Measurements from ENCODE around the gene ROR1.

The ROR1 gene

GRCh38 chr1:64043976-64044375, 270.2 kb downstream of the ROR1 start:
- H2BK5ac ChIP-seq (ENCODE audit: low read depth, low read length, poor library complexity, severe bottlenecking): no peak overlapping the region
- H2BK12ac ChIP-seq (ENCODE audit: low read length in 2 of 2): peak overlapping the region in 1 of 2 experiments; percentile 71
- H3K18ac ChIP-seq (ENCODE audit: low read depth in 1 of 2, low read length in 2 of 2): peak overlapping the region in 1 of 2 experiments; percentile 46
- H3K79me1 ChIP-seq (replicated peaks; ENCODE audit: low read length, poor library complexity, severe bottlenecking): peaks cover 3% of the 10 kb centered on the region
- no peaks in the 10 kb centered on the region for H3K9me3 ChIP-seq (ENCODE audit: control insufficient read depth, low read length)
- no peak overlapping the region for H3K14ac ChIP-seq (ENCODE audit: low read length in 2 of 2)
- no peak overlapping the region for H3K4ac ChIP-seq (ENCODE audit: low read depth in 1 of 2, low read length in 2 of 2)
- H3K4me1 ChIP-seq (ENCODE audit: control insufficient read depth, insufficient read depth, low read depth, low read length): peaks cover 7% of the 10 kb centered on the region
- H3K23ac ChIP-seq (ENCODE audit: low read length in 2 of 2): no peak overlapping the region
- no peaks in the 10 kb centered on the region for H3K27me3 ChIP-seq (ENCODE audit: control insufficient read depth in 1 of 2, insufficient read depth in 1 of 2, low read length in 2 of 2)
- H3K4me3 ChIP-seq (ENCODE audit: insufficient read depth in 1 of 2, low read depth in 1 of 2, low read length in 2 of 2): no peak overlapping the region
- no peak for DNase-seq
- peak overlapping the region; percentile 74 for H3K9ac ChIP-seq (ENCODE audit: low read length)
- no peak overlapping the region for H4K91ac ChIP-seq (ENCODE audit: low read length)
- H3K4me2 ChIP-seq (ENCODE audit: low read length, poor library complexity, severe bottlenecking): no peak overlapping the region
- peak overlapping the region; percentile 61 for H2AK5ac ChIP-seq (ENCODE audit: low read length, severe bottlenecking)
- no peak overlapping the region for H4K8ac ChIP-seq (ENCODE audit: low read length)
- H3K27ac ChIP-seq (ENCODE audit: low read length, poor library complexity, severe bottlenecking): peak overlapping the region; percentile 37
- no peak overlapping the region for H2BK15ac ChIP-seq (ENCODE audit: low read depth, poor library complexity, severe bottlenecking)
- no peak overlapping the region for H2BK120ac ChIP-seq (ENCODE audit: low read depth, low read length)
- no peak overlapping the region for H2AFZ ChIP-seq (ENCODE audit: low read depth, low read length)
- no peaks in the 10 kb centered on the region for H3K36me3 ChIP-seq (ENCODE audit: control insufficient read depth in 1 of 2, insufficient read depth in 2 of 2, low read depth in 1 of 2, low read length in 2 of 2)
- WGBS: 80% methylated on average over 5 of the region's 5 CpGs

- Histone ChIP-seq H2BK12ac (ENCODE audit: low read length in 2 of 2) (no peak overlapping the region), H3K9ac (ENCODE audit: low read length) (no peak overlapping the region), H3K4me2 (ENCODE audit: low read length, poor library complexity, severe bottlenecking) (no peak overlapping the region), H2AFZ (ENCODE audit: low read depth, low read length) (no peak overlapping the region), H2AK5ac (ENCODE audit: low read length, severe bottlenecking) (peak overlapping the region; percentile 30), H3K9me3 (ENCODE audit: control insufficient read depth, low read length) (no peaks in the 10 kb centered on the region), H2BK15ac (ENCODE audit: low read depth, poor library complexity, severe bottlenecking) (no peak overlapping the region), H4K8ac (ENCODE audit: low read length) (no peak overlapping the region), H3K4me1 (ENCODE audit: control insufficient read depth, insufficient read depth, low read depth, low read length) (peaks cover 7% of the 10 kb centered on the region), H3K79me1 (replicated peaks; ENCODE audit: low read length, poor library complexity, severe bottlenecking) (peaks cover 2% of the 10 kb centered on the region), H3K23ac (ENCODE audit: low read length in 2 of 2) (no peak overlapping the region), H3K27ac (ENCODE audit: low read length, poor library complexity, severe bottlenecking) (no peak overlapping the region), H3K36me3 (ENCODE audit: control insufficient read depth in 1 of 2, insufficient read depth in 2 of 2, low read depth in 1 of 2, low read length in 2 of 2) (peaks cover 6 to 7% of the 10 kb centered on the region in 2 experiments), H2BK5ac (ENCODE audit: low read depth, low read length, poor library complexity, severe bottlenecking) (no peak overlapping the region), H4K91ac (ENCODE audit: low read length) (no peak overlapping the region), H2BK120ac (ENCODE audit: low read depth, low read length) (no peak overlapping the region), H3K4me3 (ENCODE audit: insufficient read depth in 1 of 2, low read depth in 1 of 2, low read length in 2 of 2) (no peak overlapping the region), H3K18ac (ENCODE audit: low read depth in 1 of 2, low read length in 2 of 2) (peak overlapping the region in 1 of 2 experiments; percentile 18), H3K27me3 (ENCODE audit: control insufficient read depth in 1 of 2, insufficient read depth in 1 of 2, low read length in 2 of 2) (no peaks in the 10 kb centered on the region), H3K4ac (ENCODE audit: low read depth in 1 of 2, low read length in 2 of 2) (no peak overlapping the region), H3K14ac (ENCODE audit: low read length in 2 of 2) (no peak overlapping the region)
- WGBS: 94% methylated on average over 2 of the region's 2 CpGs
- DNase-seq: no peak
Measured at GRCh38 chr1:64046243-64046642, 272.4 kb downstream of the ROR1 start.

GRCh38 chr1:64046891-64047290, 273.1 kb downstream of the ROR1 start:
- no peak overlapping the region for H2AK5ac ChIP-seq (ENCODE audit: low read length, severe bottlenecking)
- H2BK15ac ChIP-seq (ENCODE audit: low read depth, poor library complexity, severe bottlenecking): no peak overlapping the region
- no peak overlapping the region for H3K18ac ChIP-seq (ENCODE audit: low read depth in 1 of 2, low read length in 2 of 2)
- H3K9ac ChIP-seq (ENCODE audit: low read length): no peak overlapping the region
- no peak overlapping the region for H3K14ac ChIP-seq (ENCODE audit: low read length in 2 of 2)
- no peak overlapping the region for H4K8ac ChIP-seq (ENCODE audit: low read length)
- no peak overlapping the region for H3K4ac ChIP-seq (ENCODE audit: low read depth in 1 of 2, low read length in 2 of 2)
- no peak for DNase-seq
- H3K27me3 ChIP-seq (ENCODE audit: control insufficient read depth in 1 of 2, insufficient read depth in 1 of 2, low read length in 2 of 2): no peaks in the 10 kb centered on the region
- H3K23ac ChIP-seq (ENCODE audit: low read length in 2 of 2): no peak overlapping the region
- peaks cover 6 to 7% of the 10 kb centered on the region in 2 experiments for H3K36me3 ChIP-seq (ENCODE audit: control insufficient read depth in 1 of 2, insufficient read depth in 2 of 2, low read depth in 1 of 2, low read length in 2 of 2)
- H3K27ac ChIP-seq (ENCODE audit: low read length, poor library complexity, severe bottlenecking): no peak overlapping the region
- no peaks in the 10 kb centered on the region for H3K9me3 ChIP-seq (ENCODE audit: control insufficient read depth, low read length)
- H3K4me3 ChIP-seq (ENCODE audit: insufficient read depth in 1 of 2, low read depth in 1 of 2, low read length in 2 of 2): no peak overlapping the region
- peaks cover 2% of the 10 kb centered on the region for H3K79me1 ChIP-seq (replicated peaks; ENCODE audit: low read length, poor library complexity, severe bottlenecking)
- H3K4me1 ChIP-seq (ENCODE audit: control insufficient read depth, insufficient read depth, low read depth, low read length): peaks cover 7% of the 10 kb centered on the region
- H4K91ac ChIP-seq (ENCODE audit: low read length): no peak overlapping the region
- H2BK120ac ChIP-seq (ENCODE audit: low read depth, low read length): no peak overlapping the region
- no peak overlapping the region for H2BK12ac ChIP-seq (ENCODE audit: low read length in 2 of 2)
- no peak overlapping the region for H2BK5ac ChIP-seq (ENCODE audit: low read depth, low read length, poor library complexity, severe bottlenecking)
- H3K4me2 ChIP-seq (ENCODE audit: low read length, poor library complexity, severe bottlenecking): no peak overlapping the region
- H2AFZ ChIP-seq (ENCODE audit: low read depth, low read length): no peak overlapping the region

GRCh38 chr1:64047549-64047996, 273.8 kb downstream of the ROR1 start:
- Histone ChIP-seq H3K9me3 (ENCODE audit: control insufficient read depth, low read length) (no peaks in the 10 kb centered on the region), H3K36me3 (ENCODE audit: control insufficient read depth in 1 of 2, insufficient read depth in 2 of 2, low read depth in 1 of 2, low read length in 2 of 2) (peaks cover 6 to 7% of the 10 kb centered on the region in 2 experiments), H2BK5ac (ENCODE audit: low read depth, low read length, poor library complexity, severe bottlenecking) (no peak overlapping the region), H4K8ac (ENCODE audit: low read length) (no peak overlapping the region), H3K27ac (ENCODE audit: low read length, poor library complexity, severe bottlenecking) (no peak overlapping the region), H3K4me2 (ENCODE audit: low read length, poor library complexity, severe bottlenecking) (no peak overlapping the region), H3K23ac (ENCODE audit: low read length in 2 of 2) (no peak overlapping the region), H3K27me3 (ENCODE audit: control insufficient read depth in 1 of 2, insufficient read depth in 1 of 2, low read length in 2 of 2) (no peaks in the 10 kb centered on the region), H3K9ac (ENCODE audit: low read length) (no peak overlapping the region), H3K4me1 (ENCODE audit: control insufficient read depth, insufficient read depth, low read depth, low read length) (peaks cover 4% of the 10 kb centered on the region), H3K79me1 (replicated peaks; ENCODE audit: low read length, poor library complexity, severe bottlenecking) (peaks cover 2% of the 10 kb centered on the region), H2AFZ (ENCODE audit: low read depth, low read length) (no peak overlapping the region), H3K4ac (ENCODE audit: low read depth in 1 of 2, low read length in 2 of 2) (no peak overlapping the region), H3K4me3 (ENCODE audit: insufficient read depth in 1 of 2, low read depth in 1 of 2, low read length in 2 of 2) (no peak overlapping the region), H2BK12ac (ENCODE audit: low read length in 2 of 2) (no peak overlapping the region), H2BK120ac (ENCODE audit: low read depth, low read length) (no peak overlapping the region), H2AK5ac (ENCODE audit: low read length, severe bottlenecking) (no peak overlapping the region), H3K18ac (ENCODE audit: low read depth in 1 of 2, low read length in 2 of 2) (peak overlapping the region in 1 of 2 experiments; percentile 22), H2BK15ac (ENCODE audit: low read depth, poor library complexity, severe bottlenecking) (no peak overlapping the region), H3K14ac (ENCODE audit: low read length in 2 of 2) (no peak overlapping the region), H4K91ac (ENCODE audit: low read length) (no peak overlapping the region)
- 86% methylated on average over 1 of the region's 1 CpG for WGBS
- no peak for DNase-seq
